ENCODE results near the gene CRB3.
"Not testable (repeated sequence)": the region's sequence is repeated elsewhere in the genome, so short reads cannot be mapped to it uniquely, and the experiment has no call there.

CRB3 gene, protein sequence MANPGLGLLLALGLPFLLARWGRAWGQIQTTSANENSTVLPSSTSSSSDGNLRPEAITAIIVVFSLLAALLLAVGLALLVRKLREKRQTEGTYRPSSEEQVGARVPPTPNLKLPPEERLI

DNA sequence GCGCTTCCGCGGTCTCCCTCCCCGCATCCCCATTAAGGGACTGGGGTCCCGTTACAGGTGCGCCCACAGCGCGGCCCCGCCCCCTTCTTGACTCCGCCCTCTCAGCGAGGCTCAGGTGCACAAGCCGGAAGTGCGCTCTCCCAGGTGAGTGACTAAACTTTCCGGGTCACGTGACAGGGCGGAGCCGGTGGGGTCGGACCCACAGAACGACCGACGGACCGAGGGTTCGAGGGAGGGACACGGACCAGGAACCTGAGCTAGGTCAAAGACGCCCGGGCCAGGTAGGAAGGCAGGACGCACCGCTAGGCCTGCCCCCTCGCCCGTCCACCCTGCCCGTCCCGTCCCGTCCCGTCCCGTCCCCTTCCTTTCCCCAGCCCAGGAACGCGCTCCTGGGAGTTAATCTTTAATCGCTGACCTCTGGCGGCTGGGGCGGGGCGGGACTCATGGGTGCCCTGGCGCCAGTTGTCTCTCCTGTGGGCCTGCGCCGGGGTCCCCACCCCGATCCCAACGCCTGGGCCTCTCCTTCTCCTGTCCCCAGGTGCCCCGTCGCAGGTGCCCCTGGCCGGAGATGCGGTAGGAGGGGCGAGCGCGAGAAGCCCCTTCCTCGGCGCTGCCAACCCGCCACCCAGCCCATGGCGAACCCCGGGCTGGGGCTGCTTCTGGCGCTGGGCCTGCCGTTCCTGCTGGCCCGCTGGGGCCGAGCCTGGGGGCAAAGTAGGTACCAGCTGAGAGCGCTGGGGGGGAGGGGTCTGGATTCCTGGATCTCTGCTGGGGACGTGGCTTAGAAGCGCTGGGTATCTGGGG is at the start of gene CRB3:
Gene CRB3 (plus strand): TSS at position 202 of the 804 bp plus-strand sequence. CDS start 431 bp downstream, at position 633.
- peak; percentile 20 for DNase-seq (ENCODE audit: low read depth)

DNA sequence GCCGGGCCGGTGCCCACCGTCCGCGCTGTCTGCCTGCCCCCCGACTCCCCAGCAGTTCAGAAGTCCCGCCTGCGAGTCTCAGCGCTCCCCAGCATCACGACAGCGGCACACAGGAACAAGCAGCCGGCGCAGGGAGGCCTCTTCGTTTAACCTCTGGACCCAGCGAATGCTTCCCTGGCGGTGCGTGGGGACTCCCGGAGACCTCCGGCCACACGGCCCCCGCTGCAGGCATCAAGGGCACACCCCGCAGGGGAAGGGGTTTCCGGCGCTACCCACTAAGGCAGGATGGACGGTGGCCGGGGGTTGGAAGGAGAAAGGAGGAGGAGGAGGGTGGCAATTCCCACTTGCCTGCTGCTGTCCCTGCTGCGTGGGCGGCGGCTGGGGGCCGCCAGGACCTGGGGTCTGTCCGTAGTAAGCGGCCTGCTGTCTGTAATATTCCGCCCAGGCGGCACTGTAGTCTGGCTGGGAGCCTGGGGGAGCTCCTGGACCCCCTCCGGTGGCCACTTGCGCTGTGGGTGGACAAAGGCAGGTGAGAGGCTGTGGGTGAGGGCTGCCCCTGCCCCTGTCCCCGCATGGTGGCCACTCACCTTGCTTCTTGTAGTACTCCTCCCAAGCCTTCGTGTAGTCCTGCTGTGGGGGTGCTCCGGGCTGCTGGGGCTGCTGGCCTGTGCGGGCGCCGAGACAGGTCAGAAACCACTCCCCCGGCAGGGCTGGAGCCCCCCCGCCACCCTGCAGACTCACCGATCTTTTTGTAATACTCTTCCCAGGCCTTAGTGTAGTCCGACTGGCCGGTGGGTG is 49.1 kb upstream of the CRB3 start:
- no peak for DNase-seq (ENCODE audit: low read depth)

DNA sequence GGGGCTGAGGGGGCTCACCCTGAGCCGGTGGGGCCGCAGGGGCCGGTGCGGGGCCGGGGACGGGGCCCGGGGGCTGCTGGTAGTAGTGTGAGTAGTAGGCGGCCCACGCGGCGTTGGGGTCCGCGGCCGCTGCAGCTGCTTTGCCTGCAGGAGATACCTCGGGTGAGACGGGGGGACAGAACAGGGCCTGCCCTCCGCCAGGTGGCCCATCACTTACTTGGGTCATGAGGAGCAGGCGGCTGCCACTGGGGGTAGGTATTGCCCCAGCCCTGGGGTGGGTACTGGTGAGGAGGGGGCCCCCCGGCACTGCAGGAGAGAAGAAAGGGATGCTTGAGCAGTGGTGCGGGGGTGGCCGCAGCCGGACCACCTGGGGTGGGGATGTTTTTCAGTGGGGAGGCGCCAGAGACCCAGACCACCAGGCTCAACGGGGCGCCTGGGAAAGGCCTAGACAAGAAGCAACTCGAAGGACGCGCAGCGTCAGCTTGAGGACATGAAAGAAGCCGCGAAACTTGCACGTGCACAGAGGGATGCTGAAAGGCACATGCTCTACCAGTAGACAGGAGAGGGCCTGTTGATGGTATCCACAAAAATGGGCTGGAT is 48.4 kb upstream of the CRB3 start:
- DNase-seq (ENCODE audit: low read depth): no peak

- no peak for DNase-seq (ENCODE audit: low read depth)
Measured at GRCh38 chr19:6416658-6417405, 47.2 kb upstream of the CRB3 start.

DNA sequence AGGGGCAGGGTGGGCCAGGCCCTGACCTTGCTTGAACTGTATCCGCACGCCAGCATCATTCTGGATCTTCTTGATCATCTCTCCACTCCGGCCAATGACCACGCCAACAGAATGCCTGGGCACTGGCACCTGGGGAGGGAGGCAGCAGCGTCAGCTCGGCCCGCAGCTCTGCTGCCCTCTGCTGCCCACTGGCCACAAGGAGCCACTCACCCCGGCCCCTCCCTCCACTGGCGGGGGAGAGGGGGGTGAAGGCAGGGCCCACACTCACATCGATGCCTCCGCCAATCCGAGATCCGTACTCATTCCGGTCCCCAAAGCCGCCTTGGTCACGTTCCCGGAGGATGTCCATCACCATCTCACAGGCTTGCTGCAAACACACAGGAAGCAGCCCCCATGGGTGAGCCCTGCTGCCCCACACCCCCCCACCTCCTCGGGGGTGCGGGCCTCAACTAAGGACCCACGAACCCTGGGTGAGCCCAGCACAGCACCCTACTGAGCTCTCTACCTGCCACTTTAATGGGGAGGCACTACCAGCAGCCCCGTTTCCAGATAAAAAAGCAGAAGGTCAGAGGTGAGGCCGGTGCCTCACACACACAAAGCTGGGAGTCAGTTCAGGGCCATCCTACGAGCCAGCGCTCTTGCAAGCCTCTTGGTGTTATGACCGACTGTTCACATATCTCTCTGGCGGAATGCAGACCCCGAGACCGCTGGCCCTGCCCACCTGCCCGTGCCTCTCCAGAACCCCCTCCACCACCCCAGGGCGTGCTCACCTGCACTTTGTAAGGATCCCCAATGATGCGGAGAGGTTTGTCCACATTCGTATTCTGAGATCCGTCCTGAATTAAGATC is 46.1 kb upstream of the CRB3 start:
- no peak for DNase-seq (ENCODE audit: low read depth)

- no peak for DNase-seq (ENCODE audit: low read depth)
Measured at GRCh38 chr19:6418562-6418932, 45.5 kb upstream of the CRB3 start.

DNA sequence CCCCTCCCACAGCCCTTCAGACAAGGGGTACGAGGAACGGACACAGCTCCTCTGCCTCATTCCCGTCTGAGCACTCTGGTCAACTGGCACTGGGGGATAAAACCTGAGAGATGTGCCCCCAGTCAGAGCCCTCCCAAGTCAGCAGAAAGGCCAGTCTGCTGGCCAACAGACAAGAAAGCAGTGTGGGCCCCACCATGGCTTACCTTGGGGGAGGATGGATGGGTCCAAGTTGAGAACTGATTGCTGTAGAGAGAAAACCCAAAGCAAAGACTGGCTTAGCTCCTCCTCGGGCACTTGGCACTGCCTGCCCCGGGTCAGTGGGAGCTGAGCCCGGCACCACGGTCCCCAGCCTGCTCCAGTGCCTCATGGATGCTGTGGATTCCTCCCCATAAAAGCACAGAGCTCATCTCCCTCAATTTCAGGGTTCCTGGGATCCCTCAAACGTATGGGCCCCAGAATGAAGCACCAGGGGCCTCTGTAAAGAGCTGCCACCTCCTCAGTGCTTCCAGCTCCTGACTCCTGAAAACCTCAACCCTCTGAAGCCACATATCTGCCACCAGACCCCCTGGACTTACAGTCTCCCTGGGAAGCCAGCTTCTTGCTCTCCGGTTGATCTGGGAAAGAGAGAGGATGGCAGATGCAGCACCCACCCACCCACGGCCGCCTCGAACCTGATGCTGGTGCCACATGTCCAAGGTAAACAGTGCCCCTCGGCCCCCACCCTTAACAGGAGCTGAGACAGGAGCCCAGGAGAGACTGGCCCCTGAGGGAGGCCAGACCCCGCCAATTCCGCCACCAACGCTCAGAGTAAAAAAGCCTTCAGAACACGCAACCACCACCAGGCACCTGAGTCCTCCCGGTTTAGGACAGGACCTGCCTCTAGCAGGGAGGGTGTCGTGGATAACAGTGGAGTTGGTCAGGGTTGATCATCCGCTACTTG is 42.7 kb upstream of the CRB3 start:
- DNase-seq (ENCODE audit: low read depth): no peak

DNA sequence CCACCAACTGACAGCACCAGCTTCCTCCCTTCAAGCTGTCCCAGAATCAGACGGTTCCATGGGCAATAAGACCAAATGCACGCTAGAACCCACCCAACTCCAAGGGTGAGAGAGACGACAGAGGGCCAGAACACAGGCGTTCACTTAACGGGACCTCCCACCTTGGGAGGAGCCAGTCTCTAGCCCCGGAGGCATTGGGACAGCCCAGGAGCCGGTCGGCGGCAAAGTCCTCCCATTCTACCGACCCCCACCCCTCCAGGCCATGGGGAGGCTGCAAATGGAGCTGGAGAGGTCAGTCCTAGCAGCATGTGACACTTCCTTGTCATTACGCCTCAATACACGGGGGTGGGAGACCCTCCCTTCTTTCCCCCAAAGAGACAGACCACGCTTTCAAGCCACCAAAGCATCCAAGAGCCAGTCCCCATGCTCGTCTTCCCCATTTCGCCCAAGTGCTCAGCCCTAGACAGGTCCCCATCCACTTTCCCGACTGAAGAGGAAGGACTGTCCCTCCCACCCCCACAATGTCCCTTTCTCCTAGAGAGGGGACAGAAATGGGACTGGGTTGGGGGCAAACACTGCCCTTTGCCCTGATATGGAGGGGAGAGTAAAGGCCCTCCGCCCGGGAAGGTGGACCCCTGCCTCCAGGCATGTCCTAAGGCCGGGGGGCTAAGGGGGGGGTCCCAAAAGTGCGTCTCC is 40.4 kb upstream of the CRB3 start:
- DNase-seq (ENCODE audit: low read depth): no peak

- DNase-seq (ENCODE audit: low read depth): peak; percentile 16
Measured at GRCh38 chr19:6424195-6424938, 39.7 kb upstream of the CRB3 start, which contains the start of gene KHSRP. Gene KHSRP, minus strand, starts transcription at chr19:6424811. Its CDS starts 110 bp downstream, at chr19:6424701.

GRCh38 chr19:6424939-6425731 is 38.9 kb upstream of the CRB3 start:
- peak; percentile 99 for DNase-seq (ENCODE audit: low read depth)

DNA sequence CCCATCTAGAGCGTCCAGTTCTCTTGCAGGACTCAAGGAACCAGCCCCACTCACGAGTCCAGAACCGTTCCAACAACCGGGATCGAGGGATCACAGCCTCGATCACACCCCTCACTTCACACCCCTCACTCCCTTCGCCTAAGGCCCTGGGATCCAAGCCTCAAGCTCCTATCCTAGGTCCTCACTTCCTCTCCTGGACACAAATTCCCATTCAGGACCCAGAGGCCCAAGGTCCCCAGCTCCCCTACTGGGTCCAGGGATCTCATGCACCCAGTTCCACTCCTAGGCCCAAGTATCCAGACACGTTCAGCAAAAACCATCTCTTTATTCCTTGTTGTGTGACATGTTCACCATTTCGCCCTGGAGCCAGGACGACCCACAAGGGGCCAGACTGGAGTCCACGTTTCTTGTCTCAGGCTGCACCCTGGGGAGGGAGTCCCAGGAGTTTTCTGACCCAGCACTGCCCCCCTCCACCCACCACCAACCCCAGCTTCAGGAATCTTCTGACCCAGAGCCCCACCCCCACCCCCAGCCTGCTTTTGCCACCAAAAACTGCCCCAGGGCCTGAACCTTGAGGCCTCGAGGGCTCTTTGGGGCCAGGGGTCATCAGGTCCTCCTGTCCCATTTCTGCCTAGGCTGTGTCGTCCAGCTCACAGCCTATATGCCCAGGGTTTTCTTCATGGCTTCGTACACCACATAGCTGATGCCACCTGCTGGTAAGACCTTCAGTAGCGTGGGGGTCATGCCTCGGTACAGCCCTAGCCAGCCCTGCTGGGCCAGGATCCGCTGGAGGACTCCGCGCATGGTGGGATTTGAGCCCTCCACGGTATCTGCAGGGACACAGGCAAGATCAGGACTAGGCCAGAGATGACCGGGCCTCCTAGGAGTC is 38.1 kb upstream of the CRB3 start:
- DNase-seq (ENCODE audit: low read depth): no peak

DNA sequence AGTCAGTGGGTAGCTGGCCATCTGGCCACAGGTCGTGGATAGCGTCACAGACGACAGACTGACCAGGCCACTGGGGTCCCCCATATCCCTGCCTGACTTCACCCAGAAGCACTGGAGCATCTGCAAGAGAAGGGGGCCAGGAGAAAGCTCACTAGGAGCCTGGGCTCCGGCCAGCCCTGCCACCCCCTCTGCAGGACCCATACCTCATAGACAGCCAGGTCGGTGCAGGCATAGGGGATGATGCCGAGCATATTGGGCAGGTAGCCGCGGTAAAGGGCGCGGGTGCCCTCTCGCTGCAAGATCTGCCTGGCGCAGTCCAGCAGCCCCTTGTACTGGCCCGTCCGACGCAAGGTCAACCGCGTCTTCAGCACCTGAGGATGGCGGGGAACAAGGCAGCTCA is 36.9 kb upstream of the CRB3 start:
- DNase-seq (ENCODE audit: low read depth): no peak

- not testable (repeated sequence) for DNase-seq (ENCODE audit: low read depth)
Measured at GRCh38 chr19:6428692-6429418, 35.2 kb upstream of the CRB3 start.

GRCh38 chr19:6429419-6430221 is 34.5 kb upstream of the CRB3 start:
- DNase-seq (ENCODE audit: low read depth): no peak

- DNase-seq (ENCODE audit: low read depth): no peak
Measured at GRCh38 chr19:6431891-6432290, 32.2 kb upstream of the CRB3 start.

All from T-helper 22 cell (primary cell).